GM12891 (cell line): ENCODE data around the gene FAAH2.

Experiments used
- PAX5 ChIP-seq: IDR thresholded peaks from 2 replicates; pipeline ENCODE4 v1.6.1; 2011; ENCODE audit warnings: low read length, moderate library complexity, mild to moderate bottlenecking; ENCODE audit not compliant: insufficient read depth, severe bottlenecking
- POLR2A ChIP-seq: IDR thresholded peaks from 2 replicates; pipeline ENCODE4 v1.6.1; 2011; ENCODE audit warnings: low read depth, low read length, control low read depth
- POLR2AphosphoS5 ChIP-seq: IDR thresholded peaks from 2 replicates; pipeline ENCODE4 v1.6.1; 2011; ENCODE audit warnings: low read depth, low read length, control low read depth
- SPI1 ChIP-seq: IDR thresholded peaks from 2 replicates; pipeline ENCODE4 v1.6.1; 2011; ENCODE audit warnings: low read depth, low read length, control low read depth
- TAF1 ChIP-seq: IDR thresholded peaks from 2 replicates; pipeline ENCODE4 v1.6.1; 2011; ENCODE audit warnings: low read depth, low read length, control low read depth

- TF ChIP-seq POLR2A (no peak), TAF1 (no peak), POLR2AphosphoS5 (no peak), SPI1 (no peak), PAX5 (no peak)
These were observed 119.6 kb downstream of the FAAH2 start for GRCh38 chrX:57406149-57406548.
